HepG2 (cell line): Measurements from ENCODE around the gene BOLA2B. TPM values are rescaled to one million over a fixed set of nuclear protein-coding genes. Genes with fewer than 3 reads are reported as not detected.
A peak's percentile ranks its signal among the peaks of the same experiment; 100 is the strongest.

ENCODE experiments used
- ATF7 ChIP-seq, 2 experiments: fragments of 450-650 bp in 1 of 2; sonication (generic) in 1 of 2; formaldehyde crosslinking in 1 of 2; IDR thresholded peaks; 2 replicates each; pipeline versions ENCODE4 v1.4.0 to v1.6.1; 2016 to 2020; ENCODE audit warnings: antibody characterized with exemption in 1 of 2, mild to moderate bottlenecking in 1 of 2, missing genetic modification reagents in 1 of 2
- ATF7-NPFF ChIP-seq: sonication (generic); formaldehyde crosslinking; IDR thresholded peaks from 2 replicates; pipeline ENCODE4 v1.8.1; 2023; ENCODE audit warnings: mild to moderate bottlenecking, low read depth, missing genetic modification reagents, moderate library complexity
- CCDC6 ChIP-seq: sonication (generic); formaldehyde crosslinking; IDR thresholded peaks from 2 replicates; pipeline ENCODE4 v1.8.1; 2022; ENCODE audit warnings: mild to moderate bottlenecking, missing genetic modification reagents, moderate library complexity
- HDAC6 ChIP-seq: fragments of 200-600 bp; sonication (generic); IDR thresholded peaks from 2 replicates; pipeline ENCODE4 v1.7.0; 2017; ENCODE audit warnings: mild to moderate bottlenecking, antibody characterized with exemption, low read length, low read depth
- KLF6 ChIP-seq: IDR thresholded peaks from 2 replicates; pipeline ENCODE4 v1.8.0; 2016; ENCODE audit warnings: missing biosample characterization, missing genetic modification reagents
- NFRKB ChIP-seq: fragments of 450-650 bp; IDR thresholded peaks from 2 replicates; pipeline ENCODE4 v1.6.1; 2017
- NR2C2 ChIP-seq: sonication (generic); formaldehyde crosslinking; IDR thresholded peaks from 2 replicates; pipeline ENCODE4 v1.4.0; 2020; ENCODE audit warnings: missing genetic modification reagents, mild to moderate bottlenecking, moderate library complexity, borderline replicate concordance
- PITX1 ChIP-seq: sonication (generic); formaldehyde crosslinking; IDR thresholded peaks from 2 replicates; pipeline ENCODE4 v1.5.1; 2020; ENCODE audit warnings: mild to moderate bottlenecking, missing genetic modification reagents
- TBX2 ChIP-seq: sonication (generic); formaldehyde crosslinking; IDR thresholded peaks from 2 replicates; pipeline ENCODE4 v1.5.0; 2020; ENCODE audit warnings: missing genetic modification reagents, mild to moderate bottlenecking, borderline replicate concordance
- XBP1 ChIP-seq: sonication (generic); formaldehyde crosslinking; IDR thresholded peaks from 2 replicates; pipeline ENCODE4 v1.5.0; 2020; ENCODE audit warnings: missing genetic modification reagents
- ZNF138 ChIP-seq: sonication (generic); formaldehyde crosslinking; IDR thresholded peaks from 2 replicates; pipeline ENCODE4 v1.5.0; 2020; ENCODE audit warnings: mild to moderate bottlenecking, low read depth, missing genetic modification reagents
- ZNF33B ChIP-seq: sonication (generic); formaldehyde crosslinking; IDR thresholded peaks from 2 replicates; pipeline ENCODE4 v1.5.1; 2020; ENCODE audit warnings: mild to moderate bottlenecking, missing genetic modification reagents
- ZNF839 ChIP-seq: sonication (generic); formaldehyde crosslinking; IDR thresholded peaks from 2 replicates; pipeline ENCODE4 v1.4.0; 2020; ENCODE audit warnings: missing genetic modification reagents, mild to moderate bottlenecking, borderline replicate concordance
- ZNF891 ChIP-seq: sonication (generic); formaldehyde crosslinking; IDR thresholded peaks from 2 replicates; pipeline ENCODE4 v1.5.0; 2020; ENCODE audit warnings: mild to moderate bottlenecking, missing genetic modification reagents
- ZSCAN20 ChIP-seq: sonication (generic); formaldehyde crosslinking; IDR thresholded peaks from 2 replicates; pipeline ENCODE4 v1.4.0; 2020; ENCODE audit warnings: missing genetic modification reagents, mild to moderate bottlenecking, borderline replicate concordance
- polyA plus RNA-seq, 8 experiments: library from polyadenylated mRNA; depleted of rRNA in 3 of 8; stranded (reverse) in 7 of 8; unstranded in 1 of 8; fragments of >200 nt; fragmentation: Illumina TruSeq in 4 of 8; extraction: Trizol in 4 of 8; gene quantifications; 2 replicates each; pipeline versions ENCODE4 v1.2.1 to v1.2.3, GENCODE V29; 2011 to 2016; ENCODE audit warnings: low read depth in 4 of 8, missing spikeins in 1 of 8, mixed read lengths in 1 of 8; ENCODE audit not compliant: insufficient read depth in 1 of 8
- total RNA-seq, 5 experiments: library from RNA; depleted of rRNA; stranded (reverse); fragments of >200 nt; fragmentation: Illumina TruSeq; extraction: Trizol; gene quantifications; 2 replicates each; pipeline ENCODE4 v1.2.3, GENCODE V29; 2016; ENCODE audit warnings: low read depth in 1 of 5
- TF ChIP-seq, protein P1 (sequence below): sonication (generic); formaldehyde crosslinking; IDR thresholded peaks from 2 replicates; pipeline ENCODE4 v1.4.0; 2020; ENCODE audit warnings: mild to moderate bottlenecking, missing genetic modification reagents
- TF ChIP-seq, protein P2 (sequence below), 2 experiments: fragments of 450-650 bp in 1 of 2; sonication (generic) in 1 of 2; formaldehyde crosslinking; IDR thresholded peaks; 2 replicates each; pipeline versions ENCODE4 v1.5.0 to v1.8.0; 2020 to 2022; ENCODE audit warnings: mild to moderate bottlenecking in 1 of 2, missing genetic modification reagents in 1 of 2
- TF ChIP-seq, protein P3 (sequence below): sonication (generic); formaldehyde crosslinking; IDR thresholded peaks from 2 replicates; pipeline ENCODE4 v1.4.0; 2020; ENCODE audit warnings: missing genetic modification reagents
- TF ChIP-seq, protein P4 (sequence below): sonication (generic); formaldehyde crosslinking; IDR thresholded peaks from 2 replicates; pipeline ENCODE4 v1.8.0; 2022; ENCODE audit warnings: mild to moderate bottlenecking, missing genetic modification reagents; ENCODE audit not compliant: insufficient replicate concordance
- TF ChIP-seq, protein P5 (sequence below): sonication (generic); formaldehyde crosslinking; IDR thresholded peaks from 2 replicates; pipeline ENCODE4 v1.4.0; 2020; ENCODE audit warnings: missing genetic modification reagents

Gene BOLA2B
- total and polyA plus RNA-seq, 2 of the 13 experiments (the other 11 are each of a cell fraction or from before 2014, with no cell fraction given), result 63.8 to 295 TPM

DNA sequence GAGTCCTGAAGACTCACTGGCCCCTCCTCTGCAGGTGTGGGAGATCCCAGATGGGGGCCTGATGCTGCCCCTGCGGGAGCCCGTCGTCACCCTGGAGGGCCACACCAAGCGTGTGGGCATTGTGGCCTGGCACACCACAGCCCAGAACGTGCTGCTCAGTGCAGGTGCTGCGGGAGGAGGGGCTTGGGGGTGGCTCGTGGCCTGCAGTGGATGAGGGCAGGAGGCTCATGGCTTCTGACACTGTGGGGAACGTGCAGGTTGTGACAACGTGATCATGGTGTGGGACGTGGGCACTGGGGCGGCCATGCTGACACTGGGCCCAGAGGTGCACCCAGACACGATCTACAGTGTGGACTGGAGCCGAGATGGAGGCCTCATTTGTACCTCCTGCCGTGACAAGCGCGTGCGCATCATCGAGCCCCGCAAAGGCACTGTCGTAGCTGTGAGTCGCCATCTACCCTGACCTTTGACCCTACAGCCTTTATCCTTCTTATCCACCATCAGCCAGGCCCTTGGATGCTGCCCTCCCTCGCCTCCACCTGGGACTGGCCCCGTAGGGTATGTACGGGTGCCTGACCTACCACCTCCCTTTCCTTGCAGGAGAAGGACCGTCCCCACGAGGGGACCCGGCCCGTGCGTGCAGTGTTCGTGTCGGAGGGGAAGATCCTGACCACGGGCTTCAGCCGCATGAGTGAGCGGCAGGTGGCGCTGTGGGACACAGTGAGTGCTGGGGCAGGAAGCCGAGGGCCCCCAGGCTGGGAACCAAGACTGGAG is 6.5 kb downstream of the BOLA2B start (continued):
- TF ChIP-seq, protein P1, sequence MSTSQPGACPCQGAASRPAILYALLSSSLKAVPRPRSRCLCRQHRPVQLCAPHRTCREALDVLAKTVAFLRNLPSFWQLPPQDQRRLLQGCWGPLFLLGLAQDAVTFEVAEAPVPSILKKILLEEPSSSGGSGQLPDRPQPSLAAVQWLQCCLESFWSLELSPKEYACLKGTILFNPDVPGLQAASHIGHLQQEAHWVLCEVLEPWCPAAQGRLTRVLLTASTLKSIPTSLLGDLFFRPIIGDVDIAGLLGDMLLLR (CRISPR knock-in tag), result peak; percentile 48; the same call in 1 of the 2 replicates
- TF ChIP-seq ZNF138 (CRISPR knock-in tag) (no peak), XBP1 (CRISPR knock-in tag) (no peak), PITX1 (no peak; the same call in 1 of the 2 replicates), ZNF839 (CRISPR knock-in tag) (no peak), ATF7-NPFF (CRISPR knock-in tag) (no peak), NFRKB (no peak), CCDC6 (CRISPR knock-in tag) (no peak), ZNF891 (CRISPR knock-in tag) (0 out of 2 replicates have a peak, but pooled peaks have one; percentile 15), ZSCAN20 (CRISPR knock-in tag) (no peak), HDAC6 (no peak), NR2C2 (CRISPR knock-in tag) (peak; percentile 85), ZNF33B (CRISPR knock-in tag) (no peak), TBX2 (CRISPR knock-in tag) (peak; percentile 25; the same call in 1 of the 2 replicates), KLF6 (CRISPR knock-in tag) (no peak), ATF7 (IDR thresholded peaks at IDR 0.05) (no peak), ATF7 (CRISPR knock-in tag; IDR thresholded peaks at IDR 0.05) (peak; percentile 31; the same call in 1 of the 2 replicates)
- TF ChIP-seq, protein P2, sequence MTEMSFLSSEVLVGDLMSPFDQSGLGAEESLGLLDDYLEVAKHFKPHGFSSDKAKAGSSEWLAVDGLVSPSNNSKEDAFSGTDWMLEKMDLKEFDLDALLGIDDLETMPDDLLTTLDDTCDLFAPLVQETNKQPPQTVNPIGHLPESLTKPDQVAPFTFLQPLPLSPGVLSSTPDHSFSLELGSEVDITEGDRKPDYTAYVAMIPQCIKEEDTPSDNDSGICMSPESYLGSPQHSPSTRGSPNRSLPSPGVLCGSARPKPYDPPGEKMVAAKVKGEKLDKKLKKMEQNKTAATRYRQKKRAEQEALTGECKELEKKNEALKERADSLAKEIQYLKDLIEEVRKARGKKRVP (CRISPR knock-in tag; IDR thresholded peaks at IDR 0.05), result no peak
- TF ChIP-seq, protein P3, sequence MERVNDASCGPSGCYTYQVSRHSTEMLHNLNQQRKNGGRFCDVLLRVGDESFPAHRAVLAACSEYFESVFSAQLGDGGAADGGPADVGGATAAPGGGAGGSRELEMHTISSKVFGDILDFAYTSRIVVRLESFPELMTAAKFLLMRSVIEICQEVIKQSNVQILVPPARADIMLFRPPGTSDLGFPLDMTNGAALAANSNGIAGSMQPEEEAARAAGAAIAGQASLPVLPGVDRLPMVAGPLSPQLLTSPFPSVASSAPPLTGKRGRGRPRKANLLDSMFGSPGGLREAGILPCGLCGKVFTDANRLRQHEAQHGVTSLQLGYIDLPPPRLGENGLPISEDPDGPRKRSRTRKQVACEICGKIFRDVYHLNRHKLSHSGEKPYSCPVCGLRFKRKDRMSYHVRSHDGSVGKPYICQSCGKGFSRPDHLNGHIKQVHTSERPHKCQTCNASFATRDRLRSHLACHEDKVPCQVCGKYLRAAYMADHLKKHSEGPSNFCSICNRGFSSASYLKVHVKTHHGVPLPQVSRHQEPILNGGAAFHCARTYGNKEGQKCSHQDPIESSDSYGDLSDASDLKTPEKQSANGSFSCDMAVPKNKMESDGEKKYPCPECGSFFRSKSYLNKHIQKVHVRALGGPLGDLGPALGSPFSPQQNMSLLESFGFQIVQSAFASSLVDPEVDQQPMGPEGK (CRISPR knock-in tag), result peak; percentile 96
- TF ChIP-seq, protein P4, sequence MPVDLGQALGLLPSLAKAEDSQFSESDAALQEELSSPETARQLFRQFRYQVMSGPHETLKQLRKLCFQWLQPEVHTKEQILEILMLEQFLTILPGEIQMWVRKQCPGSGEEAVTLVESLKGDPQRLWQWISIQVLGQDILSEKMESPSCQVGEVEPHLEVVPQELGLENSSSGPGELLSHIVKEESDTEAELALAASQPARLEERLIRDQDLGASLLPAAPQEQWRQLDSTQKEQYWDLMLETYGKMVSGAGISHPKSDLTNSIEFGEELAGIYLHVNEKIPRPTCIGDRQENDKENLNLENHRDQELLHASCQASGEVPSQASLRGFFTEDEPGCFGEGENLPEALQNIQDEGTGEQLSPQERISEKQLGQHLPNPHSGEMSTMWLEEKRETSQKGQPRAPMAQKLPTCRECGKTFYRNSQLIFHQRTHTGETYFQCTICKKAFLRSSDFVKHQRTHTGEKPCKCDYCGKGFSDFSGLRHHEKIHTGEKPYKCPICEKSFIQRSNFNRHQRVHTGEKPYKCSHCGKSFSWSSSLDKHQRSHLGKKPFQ (CRISPR knock-in tag), result no peak
- TF ChIP-seq, protein P5, sequence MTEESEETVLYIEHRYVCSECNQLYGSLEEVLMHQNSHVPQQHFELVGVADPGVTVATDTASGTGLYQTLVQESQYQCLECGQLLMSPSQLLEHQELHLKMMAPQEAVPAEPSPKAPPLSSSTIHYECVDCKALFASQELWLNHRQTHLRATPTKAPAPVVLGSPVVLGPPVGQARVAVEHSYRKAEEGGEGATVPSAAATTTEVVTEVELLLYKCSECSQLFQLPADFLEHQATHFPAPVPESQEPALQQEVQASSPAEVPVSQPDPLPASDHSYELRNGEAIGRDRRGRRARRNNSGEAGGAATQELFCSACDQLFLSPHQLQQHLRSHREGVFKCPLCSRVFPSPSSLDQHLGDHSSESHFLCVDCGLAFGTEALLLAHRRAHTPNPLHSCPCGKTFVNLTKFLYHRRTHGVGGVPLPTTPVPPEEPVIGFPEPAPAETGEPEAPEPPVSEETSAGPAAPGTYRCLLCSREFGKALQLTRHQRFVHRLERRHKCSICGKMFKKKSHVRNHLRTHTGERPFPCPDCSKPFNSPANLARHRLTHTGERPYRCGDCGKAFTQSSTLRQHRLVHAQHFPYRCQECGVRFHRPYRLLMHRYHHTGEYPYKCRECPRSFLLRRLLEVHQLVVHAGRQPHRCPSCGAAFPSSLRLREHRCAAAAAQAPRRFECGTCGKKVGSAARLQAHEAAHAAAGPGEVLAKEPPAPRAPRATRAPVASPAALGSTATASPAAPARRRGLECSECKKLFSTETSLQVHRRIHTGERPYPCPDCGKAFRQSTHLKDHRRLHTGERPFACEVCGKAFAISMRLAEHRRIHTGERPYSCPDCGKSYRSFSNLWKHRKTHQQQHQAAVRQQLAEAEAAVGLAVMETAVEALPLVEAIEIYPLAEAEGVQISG, result peak; percentile 51
